ENCODE measurements around the gene ANP32A.

GRCh38 chr15:68794307-68794706, 26.4 kb downstream of the ANP32A start:
- TF ChIP-seq EP300 (IDR thresholded peaks at IDR 0.05): no peak
- TF ChIP-seq POLR2A (IDR thresholded peaks at IDR 0.05): no peak
